ENCODE data around the gene PIGP. TPM values are rescaled to one million over a fixed set of nuclear protein-coding genes. Genes with fewer than 3 reads are reported as not detected.

The PIGP gene
- total and polyA plus RNA-seq, 10 of the 15 experiments (the other 5 are each of a cell fraction or from before 2014, with no cell fraction given): 17.0 to 65.0 (median 29.5) TPM

- no peak for TF ChIP-seq CEBPZ (IDR thresholded peaks at IDR 0.05; ENCODE audit: low read depth, low read length)
- TF ChIP-seq ZNF687 (IDR thresholded peaks at IDR 0.05): no peak
- TF ChIP-seq KDM1A (IDR thresholded peaks at IDR 0.05; ENCODE audit: borderline replicate concordance): no peak
- TF ChIP-seq HDGF (IDR thresholded peaks at IDR 0.05): no peak
- no peak for TF ChIP-seq NFYA (IDR thresholded peaks at IDR 0.05; ENCODE audit: borderline replicate concordance, low read depth, low read length)
- TF ChIP-seq ZZZ3 (IDR thresholded peaks at IDR 0.05; ENCODE audit: control insufficient read depth, insufficient read length, low read depth): no peak
- TF ChIP-seq YY1 (IDR thresholded peaks at IDR 0.05; ENCODE audit: low read depth, low read length): no peak
- TF ChIP-seq JUND (IDR thresholded peaks at IDR 0.05; ENCODE audit: low read depth, low read length): no peak
- TF ChIP-seq CUX1 (IDR thresholded peaks at IDR 0.05; ENCODE audit: insufficient replicate concordance, low read depth, low read length): no peak
- no peak for TF ChIP-seq ATF2 (IDR thresholded peaks at IDR 0.05; ENCODE audit: low read length)
- TF ChIP-seq POLR2AphosphoS5 (IDR thresholded peaks at IDR 0.05; ENCODE audit: low read length): no peak
These were observed 27.4 kb upstream of the PIGP start (continued) for GRCh38 chr21:37100316-37100715.
